HEK293 (cell line): ENCODE measurements around the gene SERPINA6.

Experiments
- CTCF ChIA-PET: fragments of 350-600 bp; formaldehyde crosslinking; extraction: SDS; loops from one replicate; lab custom pipeline; 2021; ENCODE audit warnings: antibody characterized with exemption; lab: Yijun Ruan, JAX
- POLR2A ChIA-PET: fragments of 300-600 bp; formaldehyde crosslinking; extraction: SDS; loops from one replicate; lab custom pipeline; 2020; ENCODE audit warnings: antibody characterized with exemption, inconsistent platforms; lab: Yijun Ruan, JAX
- H3K27ac ChIP-seq: fragments of 200-500 bp; sonication (Bioruptor generic); 2 replicates; pipeline ENCODE4 v1.5.1; 2014; ENCODE audit warnings: low read depth, low read length, control low read depth, inconsistent platforms; ENCODE audit errors: extremely low read depth
- H3K36me3 ChIP-seq, 2 experiments: fragments of 200-500 bp in 1 of 2; sonication (Bioruptor generic) in 1 of 2; 1 replicate in 1 of 2; 2 replicates in 1 of 2; pipeline ENCODE4 v1.5.1; 2014 to 2017; ENCODE audit warnings: inconsistent platforms in 2 of 2, low read length in 2 of 2; ENCODE audit not compliant: control insufficient read depth in 2 of 2, insufficient read depth in 1 of 2
- H3K4me1 ChIP-seq: fragments of 200-500 bp; sonication (Bioruptor generic); 2 replicates; pipeline ENCODE4 v1.5.1; 2014; ENCODE audit warnings: mild to moderate bottlenecking, low read length, inconsistent platforms; ENCODE audit not compliant: control insufficient read depth, insufficient read depth
- H3K4me3 ChIP-seq: 2 replicates; pipeline ENCODE4 v1.5.1; 2011; ENCODE audit warnings: low read depth, mild to moderate bottlenecking, control low read depth, low read length, moderate library complexity
- H3K9me3 ChIP-seq: fragments of 200-500 bp; sonication (Bioruptor generic); 2 replicates; pipeline ENCODE4 v1.5.1; 2014; ENCODE audit warnings: low read depth, low read length, inconsistent platforms; ENCODE audit not compliant: control insufficient read depth, insufficient read depth
- BCL11A ChIP-seq: fragments of 450-650 bp; formaldehyde crosslinking; IDR thresholded peaks from 2 replicates; pipeline ENCODE4 v1.5.1; 2016; ENCODE audit warnings: low read depth, missing biosample characterization, missing genetic modification characterization
- GFI1B ChIP-seq: fragments of 450-650 bp; formaldehyde crosslinking; IDR thresholded peaks from 2 replicates; pipeline ENCODE4 v1.5.1; 2016; ENCODE audit warnings: missing biosample characterization, missing genetic modification characterization
- GLI2 ChIP-seq: fragments of 450-650 bp; formaldehyde crosslinking; IDR thresholded peaks from 2 replicates; pipeline ENCODE4; 2017; ENCODE audit warnings: missing biosample characterization, missing genetic modification characterization, low read depth, borderline replicate concordance
- PRDM1 ChIP-seq: fragments of 450-650 bp; formaldehyde crosslinking; IDR thresholded peaks from 2 replicates; pipeline ENCODE4; 2016; ENCODE audit warnings: missing biosample characterization, missing genetic modification characterization
- PRDM2 ChIP-seq: fragments of 450-650 bp; formaldehyde crosslinking; IDR thresholded peaks from 2 replicates; pipeline ENCODE4 v1.5.1; 2016; ENCODE audit warnings: missing biosample characterization, missing genetic modification characterization, borderline replicate concordance
- RBAK ChIP-seq: fragments of 450-650 bp; formaldehyde crosslinking; IDR thresholded peaks from 2 replicates; pipeline ENCODE4 v1.5.1; 2016; ENCODE audit warnings: missing biosample characterization, missing genetic modification characterization
- SP2 ChIP-seq: fragments of 450-650 bp; formaldehyde crosslinking; IDR thresholded peaks from 2 replicates; pipeline ENCODE4 v1.5.1; 2016; ENCODE audit warnings: missing biosample characterization, missing genetic modification characterization
- WT1 ChIP-seq: fragments of 450-650 bp; formaldehyde crosslinking; IDR thresholded peaks from 2 replicates; pipeline ENCODE4 v1.5.1; 2016; ENCODE audit warnings: missing biosample characterization, missing genetic modification characterization
- ZBTB44 ChIP-seq: fragments of 450-650 bp; IDR thresholded peaks from 2 replicates; pipeline ENCODE4 v1.5.1; 2018; ENCODE audit warnings: missing biosample characterization, mild to moderate bottlenecking, missing genetic modification characterization
- ZBTB8A ChIP-seq: fragments of 450-650 bp; formaldehyde crosslinking; IDR thresholded peaks from 2 replicates; pipeline ENCODE4 v1.5.1; 2016; ENCODE audit warnings: missing biosample characterization, missing genetic modification characterization
- ZFP41 ChIP-seq: fragments of 450-650 bp; formaldehyde crosslinking; IDR thresholded peaks from 2 replicates; pipeline ENCODE4 v1.5.1; 2016; ENCODE audit warnings: missing biosample characterization, missing genetic modification characterization, borderline replicate concordance
- ZNF202 ChIP-seq: fragments of 450-650 bp; formaldehyde crosslinking; IDR thresholded peaks from 2 replicates; pipeline ENCODE4 v1.5.1; 2016; ENCODE audit warnings: missing biosample characterization, missing genetic modification characterization, borderline replicate concordance
- ZNF324 ChIP-seq: fragments of 450-650 bp; formaldehyde crosslinking; IDR thresholded peaks from 2 replicates; pipeline ENCODE4 v1.5.1; 2016; ENCODE audit warnings: missing biosample characterization, missing genetic modification characterization
- ZNF335 ChIP-seq: fragments of 450-650 bp; formaldehyde crosslinking; conservative IDR thresholded peaks from 2 replicates; pipeline ENCODE4 v1.5.1; 2016; ENCODE audit warnings: missing biosample characterization, missing genetic modification characterization
- ZNF473 ChIP-seq: fragments of 450-650 bp; formaldehyde crosslinking; IDR thresholded peaks from 2 replicates; pipeline ENCODE4 v1.5.1; 2017; ENCODE audit warnings: missing biosample characterization, missing genetic modification characterization
- ZNF548 ChIP-seq: fragments of 450-650 bp; formaldehyde crosslinking; IDR thresholded peaks from 2 replicates; pipeline ENCODE4 v1.5.1; 2016; ENCODE audit warnings: missing biosample characterization, missing genetic modification characterization
- ZNF654 ChIP-seq: fragments of 450-650 bp; formaldehyde crosslinking; IDR thresholded peaks from 2 replicates; pipeline ENCODE4 v1.5.1; 2016; ENCODE audit warnings: low read depth, missing biosample characterization, missing genetic modification characterization
- ZNF658 ChIP-seq: fragments of 450-650 bp; formaldehyde crosslinking; IDR thresholded peaks from 2 replicates; pipeline ENCODE4; 2016; ENCODE audit warnings: missing biosample characterization, missing genetic modification characterization
- ZNF660 ChIP-seq: fragments of 450-650 bp; IDR thresholded peaks from 2 replicates; pipeline ENCODE4 v1.5.1; 2018; ENCODE audit warnings: missing biosample characterization, mild to moderate bottlenecking, missing genetic modification characterization
- ZNF677 ChIP-seq: fragments of 450-650 bp; IDR thresholded peaks from 2 replicates; pipeline ENCODE4 v1.5.0; 2018; ENCODE audit warnings: missing biosample characterization, mild to moderate bottlenecking, missing genetic modification characterization, moderate library complexity
- ZNF776 ChIP-seq: fragments of 450-650 bp; formaldehyde crosslinking; IDR thresholded peaks from 2 replicates; pipeline ENCODE4 v1.5.0; 2017; ENCODE audit warnings: missing biosample characterization, missing genetic modification characterization, borderline replicate concordance
- ZNF777 ChIP-seq: fragments of 450-650 bp; formaldehyde crosslinking; IDR thresholded peaks from 2 replicates; pipeline ENCODE4 v1.5.1; 2017; ENCODE audit warnings: missing biosample characterization, missing genetic modification characterization, borderline replicate concordance
- ZSCAN16 ChIP-seq: fragments of 450-650 bp; formaldehyde crosslinking; IDR thresholded peaks from 2 replicates; pipeline ENCODE4 v1.5.1; 2016; ENCODE audit warnings: missing biosample characterization, missing genetic modification characterization
- TF ChIP-seq, protein P1 (sequence below): fragments of 450-650 bp; formaldehyde crosslinking; IDR thresholded peaks from 2 replicates; pipeline ENCODE4 v1.5.0; 2017; ENCODE audit warnings: missing biosample characterization, missing genetic modification characterization, borderline replicate concordance
- TF ChIP-seq, protein P2 (sequence below): fragments of 450-650 bp; formaldehyde crosslinking; IDR thresholded peaks from 2 replicates; pipeline ENCODE4 v1.5.1; 2017; ENCODE audit warnings: missing biosample characterization, missing genetic modification characterization

The SERPINA6 gene

DNA sequence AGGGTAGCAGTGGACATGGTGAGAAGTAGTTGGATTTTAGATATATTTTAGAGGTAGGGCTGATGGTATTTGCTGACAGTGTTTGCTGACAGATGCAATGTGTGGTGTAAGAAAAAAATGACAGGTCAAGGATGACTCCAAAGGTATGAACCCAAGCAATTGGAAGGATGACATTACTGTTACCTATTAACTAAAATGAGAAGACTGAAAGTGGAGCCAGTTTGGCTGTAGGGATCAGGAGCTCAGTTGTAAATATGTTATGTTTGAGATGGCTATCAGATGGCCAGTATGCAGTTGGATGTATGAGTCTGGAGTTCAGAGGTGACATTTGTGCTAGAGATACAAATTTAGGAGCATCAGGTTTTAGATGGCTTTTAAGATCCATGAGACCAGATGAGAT lies 17.4 kb upstream of the SERPINA6 start:
- Histone ChIP-seq H3K4me3 (no peak overlapping the region), H3K9me3 (no peaks in the 10 kb centered on the region), H3K27ac (no peak overlapping the region), H3K36me3 (no peaks in the 10 kb centered on the region), H3K4me1 (no peaks in the 10 kb centered on the region; the same call in 1 of the 2 replicates)
- POLR2A ChIA-PET, result no interaction called here
- CTCF ChIA-PET, result interaction anchor here (0.7 kb wide), 1 partner anchor 766 kb away, joined by 4 read pairs; no protein-coding TSS in a partner anchor
- TF ChIP-seq ZNF335 (tag by site-specific recombination) (no peak), ZNF776 (tag by site-specific recombination) (no peak), GFI1B (no peak), ZNF324 (no peak), PRDM2 (no peak), ZBTB8A (tag by site-specific recombination) (no peak), PRDM1 (tag by site-specific recombination) (no peak), ZNF473 (no peak), RBAK (no peak), SP2 (tag by site-specific recombination) (no peak), GLI2 (tag by site-specific recombination) (no peak), ZNF654 (tag by site-specific recombination) (no peak), ZNF660 (tag by site-specific recombination) (no peak), ZNF548 (no peak), ZFP41 (tag by site-specific recombination) (no peak)
- TF ChIP-seq, protein P1, sequence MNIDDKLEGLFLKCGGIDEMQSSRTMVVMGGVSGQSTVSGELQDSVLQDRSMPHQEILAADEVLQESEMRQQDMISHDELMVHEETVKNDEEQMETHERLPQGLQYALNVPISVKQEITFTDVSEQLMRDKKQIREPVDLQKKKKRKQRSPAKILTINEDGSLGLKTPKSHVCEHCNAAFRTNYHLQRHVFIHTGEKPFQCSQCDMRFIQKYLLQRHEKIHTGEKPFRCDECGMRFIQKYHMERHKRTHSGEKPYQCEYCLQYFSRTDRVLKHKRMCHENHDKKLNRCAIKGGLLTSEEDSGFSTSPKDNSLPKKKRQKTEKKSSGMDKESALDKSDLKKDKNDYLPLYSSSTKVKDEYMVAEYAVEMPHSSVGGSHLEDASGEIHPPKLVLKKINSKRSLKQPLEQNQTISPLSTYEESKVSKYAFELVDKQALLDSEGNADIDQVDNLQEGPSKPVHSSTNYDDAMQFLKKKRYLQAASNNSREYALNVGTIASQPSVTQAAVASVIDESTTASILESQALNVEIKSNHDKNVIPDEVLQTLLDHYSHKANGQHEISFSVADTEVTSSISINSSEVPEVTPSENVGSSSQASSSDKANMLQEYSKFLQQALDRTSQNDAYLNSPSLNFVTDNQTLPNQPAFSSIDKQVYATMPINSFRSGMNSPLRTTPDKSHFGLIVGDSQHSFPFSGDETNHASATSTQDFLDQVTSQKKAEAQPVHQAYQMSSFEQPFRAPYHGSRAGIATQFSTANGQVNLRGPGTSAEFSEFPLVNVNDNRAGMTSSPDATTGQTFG (tag by site-specific recombination), result no peak
- TF ChIP-seq, protein P2, sequence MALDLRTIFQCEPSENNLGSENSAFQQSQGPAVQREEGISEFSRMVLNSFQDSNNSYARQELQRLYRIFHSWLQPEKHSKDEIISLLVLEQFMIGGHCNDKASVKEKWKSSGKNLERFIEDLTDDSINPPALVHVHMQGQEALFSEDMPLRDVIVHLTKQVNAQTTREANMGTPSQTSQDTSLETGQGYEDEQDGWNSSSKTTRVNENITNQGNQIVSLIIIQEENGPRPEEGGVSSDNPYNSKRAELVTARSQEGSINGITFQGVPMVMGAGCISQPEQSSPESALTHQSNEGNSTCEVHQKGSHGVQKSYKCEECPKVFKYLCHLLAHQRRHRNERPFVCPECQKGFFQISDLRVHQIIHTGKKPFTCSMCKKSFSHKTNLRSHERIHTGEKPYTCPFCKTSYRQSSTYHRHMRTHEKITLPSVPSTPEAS (tag by site-specific recombination), result no peak

DNA sequence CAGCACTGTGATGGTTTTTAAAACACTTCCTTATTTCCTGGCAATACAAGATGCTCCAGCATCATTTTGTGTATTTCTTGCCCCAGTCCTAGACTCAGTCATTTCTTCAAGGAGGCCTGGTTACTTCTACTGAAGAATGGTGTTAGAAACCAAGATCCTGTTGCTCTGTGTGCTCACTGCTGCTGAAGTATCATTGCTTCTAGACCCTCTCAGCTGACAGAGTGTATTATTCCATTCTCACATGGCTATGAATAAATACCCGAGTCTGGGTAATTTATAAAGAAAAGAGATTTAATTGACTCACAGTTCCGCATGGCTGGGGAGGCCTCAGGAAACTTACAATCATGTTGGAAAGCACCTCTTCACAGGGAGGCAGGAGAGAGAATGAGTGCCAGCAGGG lies 14.9 kb upstream of the SERPINA6 start:
- Histone ChIP-seq H3K36me3 (no peaks in the 10 kb centered on the region), H3K9me3 (no peaks in the 10 kb centered on the region), H3K27ac (no peak overlapping the region), H3K4me3 (no peak overlapping the region), H3K4me1 (no peaks in the 10 kb centered on the region; the same call in 1 of the 2 replicates)
- POLR2A ChIA-PET, result no interaction called here
- CTCF ChIA-PET, result interaction anchor here (0.5 kb wide), 1 partner anchor 26 kb away, joined by 3 read pairs; no protein-coding TSS in a partner anchor
- TF ChIP-seq ZNF658 (tag by site-specific recombination), result no peak
- no peak for TF ChIP-seq ZNF677 (tag by site-specific recombination)
- no peak for TF ChIP-seq ZNF777 (tag by site-specific recombination)
- TF ChIP-seq ZBTB44 (tag by site-specific recombination), result no peak
- no peak for TF ChIP-seq ZSCAN16 (tag by site-specific recombination)
- TF ChIP-seq BCL11A, result no peak
- no peak for TF ChIP-seq WT1
- no peak for TF ChIP-seq ZNF202 (tag by site-specific recombination)
